Tibial nerve (tissue), 4 donors: Measurements from ENCODE around the gene CLEC17A. TPM values are rescaled to one million over a fixed set of nuclear protein-coding genes. Genes with fewer than 3 reads are reported as not detected.

Experiments
- DNase-seq, 2 donors: peaks; one replicate each; pipeline ENCODE4 v3.0.0-alpha.2; 2019; ENCODE audit warnings: low spot score in 2 of 2
- H3K27ac ChIP-seq, 4 donors: fragments of 200-600 bp; sonication (generic) in 3 of 4; one replicate each; pipeline ENCODE4 v1.5.1; 2017 to 2019; ENCODE audit warnings: mild to moderate bottlenecking in 1 of 4
- H3K27me3 ChIP-seq, 2 donors: fragments of 200-600 bp; sonication (generic) in 1 of 2; one replicate each; pipeline versions ENCODE4 v1.5.1 to v1.6.0; 2017 to 2019
- H3K36me3 ChIP-seq, 3 donors: fragments of 200-600 bp; sonication (generic); one replicate each; pipeline ENCODE4 v1.5.1; 2018 to 2019
- H3K4me1 ChIP-seq, 4 donors: fragments of 200-600 bp; sonication (generic) in 3 of 4; one replicate each; pipeline ENCODE4 v1.5.1; 2017 to 2019
- H3K4me3 ChIP-seq, 4 donors: fragments of 200-600 bp; sonication (generic) in 3 of 4; one replicate each; pipeline ENCODE4 v1.5.1; 2017 to 2019; ENCODE audit warnings: mild to moderate bottlenecking in 1 of 4, moderate library complexity in 1 of 4
- H3K9me3 ChIP-seq, 4 donors: fragments of 200-600 bp; sonication (generic) in 3 of 4; one replicate each; pipeline ENCODE4 v1.5.1; 2017 to 2019
- CTCF ChIP-seq, 5 experiments: fragments of 200-600 bp in 3 of 5; fragments of 450-650 bp in 2 of 5; sonication (generic) in 3 of 5; IDR thresholded peaks; one replicate each; pipeline ENCODE4 v1.5.1; 2016 to 2019; ENCODE audit warnings: antibody characterized with exemption in 5 of 5, mild to moderate bottlenecking in 3 of 5, moderate library complexity in 2 of 5
- EP300 ChIP-seq, 2 donors: sonication (generic); formaldehyde crosslinking; IDR thresholded peaks; one replicate each; pipeline ENCODE4 v1.6.1; 2017; ENCODE audit warnings: antibody characterized with exemption in 2 of 2, mild to moderate bottlenecking in 1 of 2
- POLR2A ChIP-seq, 2 donors: fragments of 450-650 bp; IDR thresholded peaks; one replicate each; pipeline ENCODE4 v1.6.1; 2017; ENCODE audit warnings: antibody characterized with exemption in 2 of 2, mild to moderate bottlenecking in 2 of 2, moderate library complexity in 2 of 2
- WGBS, 2 donors: methylation state at CpG; one replicate each; pipeline ENCODE4 v1.1.5; 2018; 5-methylcytosine and 5-hydroxymethylcytosine counted together
- total RNA-seq, 4 donors: library from RNA; depleted of rRNA; stranded (reverse); fragments of >200 nt; gene quantifications; one replicate each; pipeline ENCODE4 v1.1.0, GENCODE V29; 2016

Gene CLEC17A
- total RNA-seq, 4 donors from 2014 or later: 0.60 TPM; not detected in 3

GRCh38 chr19:14567079-14567478 lies 15.8 kb upstream of the CLEC17A start:
- no peak for DNase-seq
- no peaks in the 10 kb centered on the region for H3K27me3 ChIP-seq
- no peak for TF ChIP-seq EP300 (IDR thresholded peaks at IDR 0.05)
- H3K27ac ChIP-seq: no peak overlapping the region
- H3K4me1 ChIP-seq: peaks cover 0 to 61% (median 18%) of the 10 kb centered on the region in 4 donors
- peaks cover 2 to 68% (median 4%) of the 10 kb centered on the region in 3 donors for H3K36me3 ChIP-seq
- 69 to 81% methylated on average over 10 to 11 of the region's 11 CpGs for WGBS, 2 donors
- H3K9me3 ChIP-seq: no peaks in the 10 kb centered on the region
- H3K4me3 ChIP-seq: no peak overlapping the region

GRCh38 chr19:14570864-14571527 lies 11.9 kb upstream of the CLEC17A start:
- peaks cover 0 to 53% (median 15%) of the 10 kb centered on the region in 4 donors for H3K4me1 ChIP-seq
- WGBS, 2 donors: 36 to 42% methylated on average over 21 to 22 of the region's 22 CpGs
- peaks cover 0 to 36% (median 2%) of the 10 kb centered on the region in 3 donors for H3K36me3 ChIP-seq
- no peak for DNase-seq
- H3K27me3 ChIP-seq: no peaks in the 10 kb centered on the region
- H3K9me3 ChIP-seq: no peaks in the 10 kb centered on the region
- TF ChIP-seq EP300 (IDR thresholded peaks at IDR 0.05): no peak
- no peak for TF ChIP-seq CTCF (IDR thresholded peaks at IDR 0.05)
- TF ChIP-seq POLR2A (IDR thresholded peaks at IDR 0.05): no peak
- peak overlapping the region; percentile 61 to 91 (median 80) for H3K27ac ChIP-seq
- H3K4me3 ChIP-seq: peak overlapping the region; percentile 81 to 97 (median 94)

GRCh38 chr19:14571695-14572490 lies 11.0 kb upstream of the CLEC17A start, which contains the start of gene NDUFB7:
Gene NDUFB7, minus strand, starts transcription at chr19:14572066. Its CDS starts 66 bp downstream, at chr19:14572000.
- WGBS, 2 donors: 2 to 3% methylated on average over 21 to 40 of the region's 40 CpGs
- no peaks in the 10 kb centered on the region for H3K9me3 ChIP-seq

GRCh38 chr19:14575428-14575980 lies 7.4 kb upstream of the CLEC17A start:
- H3K27ac ChIP-seq: no peak overlapping the region
- 51 to 56% methylated on average over 6 of the region's 6 CpGs for WGBS, 2 donors
- H3K4me3 ChIP-seq: no peak overlapping the region
- H3K4me1 ChIP-seq: peaks cover 0 to 26% (median 11%) of the 10 kb centered on the region in 4 donors
- no peaks in the 10 kb centered on the region for H3K9me3 ChIP-seq
- DNase-seq: no peak
- no peaks in the 10 kb centered on the region for H3K27me3 ChIP-seq
- TF ChIP-seq CTCF (IDR thresholded peaks at IDR 0.05) (no peak), POLR2A (IDR thresholded peaks at IDR 0.05) (no peak), EP300 (IDR thresholded peaks at IDR 0.05) (no peak)
- H3K36me3 ChIP-seq: no peaks in the 10 kb centered on the region

More at GRCh38 chr19:14571695-14572490, 11.0 kb upstream of the CLEC17A start, which contains the start of gene NDUFB7:
- peak; percentile 77 to 86 for DNase-seq
- peaks cover 0 to 27% (median 0%) of the 10 kb centered on the region in 3 donors for H3K36me3 ChIP-seq
- TF ChIP-seq EP300 (IDR thresholded peaks at IDR 0.05) (peak; percentile 84 to 91), POLR2A (IDR thresholded peaks at IDR 0.05) (peak in 1 of 2 donors; percentile 48), CTCF (IDR thresholded peaks at IDR 0.05) (peak; percentile 66 to 95 (median 80))
- peaks cover 0 to 53% (median 15%) of the 10 kb centered on the region in 4 donors for H3K4me1 ChIP-seq
- H3K4me3 ChIP-seq: peak within 1 kb of the TSS; percentile 81 to 97 (median 94)
- H3K27ac ChIP-seq: peak within 1 kb of the TSS; percentile 61 to 91 (median 80)
- H3K27me3 ChIP-seq: no peaks in the 10 kb centered on the region

GRCh38 chr19:14576363-14576762 lies 6.5 kb upstream of the CLEC17A start:
- H3K27me3 ChIP-seq: no peaks in the 10 kb centered on the region
- H3K27ac ChIP-seq: no peak overlapping the region
- no peak overlapping the region for H3K4me3 ChIP-seq
- WGBS, 2 donors: 86 to 90% methylated on average over 8 of the region's 8 CpGs
- TF ChIP-seq POLR2A (IDR thresholded peaks at IDR 0.05) (no peak), CTCF (IDR thresholded peaks at IDR 0.05) (no peak), EP300 (IDR thresholded peaks at IDR 0.05) (no peak)
- no peaks in the 10 kb centered on the region for H3K9me3 ChIP-seq
- peaks cover 0 to 17% (median 3%) of the 10 kb centered on the region in 4 donors for H3K4me1 ChIP-seq
- no peaks in the 10 kb centered on the region for H3K36me3 ChIP-seq
- no peak for DNase-seq
